Measurements from ENCODE around the gene DNAH17.

DNA sequence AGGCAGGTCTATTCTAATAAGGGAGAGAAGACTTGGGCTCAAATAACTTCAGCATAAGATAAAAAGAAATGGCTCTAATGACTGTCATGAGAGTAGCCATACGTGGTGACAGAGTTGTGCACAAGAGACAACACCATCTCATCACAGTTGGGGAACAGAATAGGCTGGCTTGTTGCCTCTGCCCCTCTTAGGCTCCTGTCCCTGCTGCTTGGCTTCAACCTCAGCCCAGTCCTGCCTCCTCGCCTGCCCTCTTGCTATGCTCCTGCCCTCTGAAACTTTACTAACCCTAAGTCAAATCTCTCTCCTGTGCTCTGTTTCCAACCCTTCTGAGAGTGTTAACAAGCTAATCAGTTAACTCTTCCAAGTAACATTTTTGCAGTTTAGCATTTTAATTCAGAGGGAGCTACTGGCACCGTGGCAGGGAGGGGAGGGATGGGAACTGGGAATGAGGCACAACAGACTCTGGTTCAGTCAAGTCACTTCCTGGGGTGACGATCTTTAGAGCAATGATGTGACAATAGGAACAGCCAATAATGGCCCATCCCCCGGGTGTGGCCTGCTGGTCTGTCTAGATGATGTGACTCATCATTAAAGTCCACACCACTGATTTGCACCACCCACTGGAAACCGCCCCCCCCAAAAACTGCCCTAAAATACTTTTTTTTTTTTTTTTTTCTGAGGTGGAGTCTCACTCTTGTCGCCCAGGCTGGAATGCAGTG lies 35.5 kb downstream of the DNAH17 start:
- no peak for TF ChIP-seq POLR2AphosphoS5 (IDR thresholded peaks at IDR 0.05)
- no peak for TF ChIP-seq CTCF (IDR thresholded peaks at IDR 0.05)

All from transverse colon (tissue), 4 donors.